Activated CD8-positive, alpha-beta T cell treated with anti-CD3 and anti-CD28 coated beads for 36 hours (primary cell): Measurements from ENCODE around the gene ASMTL. TPM values are rescaled to one million over a fixed set of nuclear protein-coding genes. Genes with fewer than 3 reads are reported as not detected.
"Not testable (repeated sequence)": the region's sequence is repeated elsewhere in the genome, so short reads cannot be mapped to it uniquely, and the experiment has no call there.

Experiments used
- ATAC-seq: fragments of 200-7000 bp; cut with Tn5 transposase; one replicate; pipeline ENCODE4 v1.10.0; 2021; ENCODE audit warnings: mild to moderate bottlenecking, moderate library complexity
- CTCF ChIA-PET: fragments of 350-600 bp; sonication (Branson Sonifier 250); formaldehyde crosslinking; loops from one replicate; lab custom pipeline; 2021; ENCODE audit warnings: antibody characterized with exemption; lab: Charles Lee
- POLR2A ChIA-PET: fragments of 350-600 bp; sonication (Branson Sonifier 250); formaldehyde crosslinking; loops from one replicate; lab custom pipeline; 2021; ENCODE audit warnings: antibody characterized with exemption; lab: Charles Lee
- DNase-seq: peaks from one replicate; pipeline ENCODE4 v3.0.0-alpha.2; 2020
- H3K27ac Mint-ChIP-seq: one replicate; pipeline ENCODE4 v1.8.0; 2021; ENCODE audit warnings: mild to moderate bottlenecking, mixed read lengths
- H3K27me3 Mint-ChIP-seq: one replicate; pipeline ENCODE4 v1.8.0; 2021; ENCODE audit warnings: mixed read lengths
- H3K36me3 Mint-ChIP-seq: one replicate; pipeline ENCODE4 v1.8.0; 2021; ENCODE audit warnings: low read depth, mixed read lengths
- H3K4me1 Mint-ChIP-seq: one replicate; pipeline ENCODE4 v1.8.0; 2021; ENCODE audit warnings: low read depth, mixed read lengths
- H3K4me3 Mint-ChIP-seq: one replicate; pipeline ENCODE4 v1.8.0; 2021; ENCODE audit warnings: mild to moderate bottlenecking, moderate library complexity, mixed read lengths
- H3K9me3 Mint-ChIP-seq: one replicate; pipeline ENCODE4 v1.8.0; 2021; ENCODE audit warnings: mixed read lengths
- CTCF ChIP-seq: fragments of 200-600 bp; IDR thresholded peaks from one replicate; pipeline ENCODE4 v1.8.0; 2022; ENCODE audit warnings: antibody characterized with exemption, mild to moderate bottlenecking
- intact Hi-C: fragments of 100-400 bp; cut with micrococcal nuclease; formaldehyde crosslinking; loops from one replicate; pipeline ENCODE4 v1.10.0; 2022
- total RNA-seq, 2 experiments: library from RNA; stranded (reverse); gene quantifications; one replicate each; pipeline ENCODE4 v1.2.3, GENCODE V29; 2021

The ASMTL gene
- total RNA-seq, 2 experiments from 2014 or later = 55.8 to 57.2 TPM

DNA sequence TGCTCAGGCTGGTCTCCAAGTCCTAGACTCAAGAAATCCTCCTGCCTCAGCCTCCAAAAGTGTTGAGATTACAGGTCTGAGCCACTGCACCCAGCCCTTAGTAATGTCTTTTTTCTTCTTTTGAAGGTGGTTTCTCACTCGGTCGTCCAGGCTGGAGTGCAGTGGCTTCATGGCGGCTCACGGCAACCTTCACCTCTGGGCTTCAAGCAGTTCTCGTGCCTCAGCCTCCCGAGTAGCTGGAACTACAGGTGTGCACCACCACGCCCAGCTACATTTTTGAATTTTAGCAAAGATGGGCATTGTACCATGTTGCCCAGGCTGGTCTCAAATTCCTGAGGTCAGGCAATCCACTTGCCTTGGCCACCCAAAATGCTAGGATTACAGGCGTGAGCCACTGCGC, 32.3 kb upstream of the ASMTL start:
- no peak for ATAC-seq
- H3K4me1 Mint-ChIP-seq = peaks cover 39% of the 10 kb centered on the region
- no peak overlapping the region for H3K4me3 Mint-ChIP-seq
- ChIA-PET CTCF (no interaction called here), POLR2A (no interaction called here)
- no peaks in the 10 kb centered on the region for H3K27me3 Mint-ChIP-seq
- no peak for DNase-seq
- no peak for TF ChIP-seq CTCF
- intact Hi-C loops = no loop called here
- H3K9me3 Mint-ChIP-seq = peaks cover 5% of the 10 kb centered on the region
- peaks cover 44% of the 10 kb centered on the region for H3K36me3 Mint-ChIP-seq
- H3K27ac Mint-ChIP-seq = no peak overlapping the region

DNA sequence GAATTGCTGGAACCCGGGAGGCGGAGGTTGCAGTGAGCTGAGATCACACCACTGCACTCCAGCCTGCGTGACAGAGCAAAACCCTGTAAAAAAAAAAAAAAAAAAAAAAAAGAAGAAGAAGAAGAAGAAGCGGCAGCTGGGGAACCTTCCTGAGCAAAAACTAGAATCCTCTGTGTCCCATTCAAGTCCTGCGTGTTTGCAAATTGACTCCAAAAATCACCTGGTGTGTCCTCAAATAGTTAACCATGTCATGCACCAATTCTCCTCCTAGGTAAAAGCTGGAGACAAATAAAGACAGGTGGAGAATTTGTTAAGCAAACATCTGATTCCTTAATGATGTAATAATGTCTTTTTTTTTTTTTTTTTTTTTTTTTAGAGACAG, 31.9 kb upstream of the ASMTL start:
- Mint-ChIP-seq H3K9me3 (peaks cover 6% of the 10 kb centered on the region), H3K27me3 (no peaks in the 10 kb centered on the region), H3K36me3 (peaks cover 48% of the 10 kb centered on the region), H3K4me3 (no peak overlapping the region), H3K4me1 (peaks cover 43% of the 10 kb centered on the region), H3K27ac (peak overlapping the region; percentile 92)
- CTCF ChIA-PET = no interaction called here
- DNase-seq (no peak), ATAC-seq (no peak)
- intact Hi-C loops = no loop called here
- POLR2A ChIA-PET = no interaction called here
- TF ChIP-seq CTCF = no peak

- peaks cover 49% of the 10 kb centered on the region for H3K4me1 Mint-ChIP-seq
- H3K27ac Mint-ChIP-seq = peak overlapping the region; percentile 92
- ATAC-seq (peak; percentile 21), DNase-seq (peak; percentile 58)
- TF ChIP-seq CTCF = no peak
- POLR2A ChIA-PET = no interaction called here
- H3K36me3 Mint-ChIP-seq = peaks cover 49% of the 10 kb centered on the region
- no peaks in the 10 kb centered on the region for H3K27me3 Mint-ChIP-seq
- CTCF ChIA-PET = no interaction called here
- H3K4me3 Mint-ChIP-seq = peak overlapping the region; percentile 7
- intact Hi-C loops = no loop called here
- H3K9me3 Mint-ChIP-seq = peaks cover 11% of the 10 kb centered on the region
These were observed 31.3 kb upstream of the ASMTL start for GRCh38 chrX:1483843-1484637.

GRCh38 chrX:1482530-1482928, 29.8 kb upstream of the ASMTL start:
- ATAC-seq = not testable (repeated sequence)
- H3K4me1 Mint-ChIP-seq = peaks cover 60% of the 10 kb centered on the region

DNA sequence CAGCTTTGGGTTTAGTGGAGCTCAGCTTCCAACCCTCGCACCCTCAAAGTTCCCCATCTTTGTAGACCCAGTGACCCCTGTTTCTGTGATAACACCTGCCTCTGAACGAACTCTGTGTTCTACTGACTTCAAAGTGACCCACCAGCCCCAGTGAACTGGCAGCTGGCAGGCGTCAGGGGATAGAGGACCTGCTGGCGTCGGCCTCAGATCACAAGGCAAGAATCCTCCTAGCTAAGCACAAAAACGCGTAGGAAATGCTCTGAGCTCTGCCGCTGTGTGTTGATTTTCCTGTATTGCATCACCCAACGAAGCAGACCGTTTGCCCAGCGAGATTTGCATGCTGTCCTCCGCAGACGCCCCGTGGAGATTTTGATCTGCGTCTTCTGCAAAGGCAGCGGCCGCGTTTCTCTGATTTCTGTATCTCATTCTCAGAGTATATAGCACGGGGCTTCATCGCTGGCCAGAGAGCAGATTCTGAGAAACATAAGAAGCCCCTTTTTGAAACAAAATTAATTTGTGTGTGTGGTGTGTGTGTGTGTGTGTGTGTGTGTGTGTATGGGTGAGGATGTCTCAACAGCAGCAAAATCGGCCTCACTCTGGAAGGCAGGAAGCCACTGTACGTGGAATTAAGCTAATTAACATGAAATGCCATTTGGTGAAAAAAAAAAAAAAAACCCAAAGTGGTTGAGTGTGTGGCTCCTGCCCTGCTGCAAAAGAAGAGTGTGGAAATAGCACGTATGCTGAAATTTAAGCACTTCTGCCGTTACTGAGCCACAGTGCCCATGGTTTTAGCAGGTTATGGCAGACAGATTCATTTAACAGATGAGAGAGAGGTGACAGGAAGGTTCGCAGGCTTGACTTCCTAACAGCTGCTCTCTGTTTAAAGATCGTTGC, 29.2 kb upstream of the ASMTL start:
- POLR2A ChIA-PET = no interaction called here
- H3K9me3 Mint-ChIP-seq = peaks cover 14% of the 10 kb centered on the region
- ATAC-seq (peak; percentile 79), DNase-seq (peak; percentile 92)
- peaks cover 49% of the 10 kb centered on the region for H3K36me3 Mint-ChIP-seq
- H3K4me1 Mint-ChIP-seq = peaks cover 67% of the 10 kb centered on the region
- intact Hi-C loops = no loop called here
- CTCF ChIA-PET = no interaction called here
- peak overlapping the region; percentile 99 for H3K27ac Mint-ChIP-seq
- TF ChIP-seq CTCF = no peak
- H3K27me3 Mint-ChIP-seq = no peaks in the 10 kb centered on the region
- H3K4me3 Mint-ChIP-seq = peak overlapping the region; percentile 80

More at GRCh38 chrX:1482530-1482928, 29.8 kb upstream of the ASMTL start:
- Mint-ChIP-seq H3K4me3 (peak overlapping the region; percentile 80), H3K27ac (peak overlapping the region; percentile 99), H3K36me3 (peaks cover 49% of the 10 kb centered on the region), H3K9me3 (peaks cover 14% of the 10 kb centered on the region)
- intact Hi-C loops, CTCF ChIA-PET, DNase-seq, POLR2A ChIA-PET, H3K27me3 Mint-ChIP-seq: not testable (repeated sequence)
